Peyer's patch (tissue), 4 donors: ENCODE results near the gene INPP5A.

Source experiments
- POLR2A ChIP-seq, 2 donors: fragments of 450-650 bp; IDR thresholded peaks; one replicate each; pipeline ENCODE4 v1.5.1; 2017; ENCODE audit warnings: antibody characterized with exemption in 2 of 2, mild to moderate bottlenecking in 2 of 2, moderate library complexity in 2 of 2
- TF ChIP-seq, protein P1 (sequence below), 6 experiments: fragments of 450-650 bp in 4 of 6; fragments of 200-600 bp in 2 of 6; sonication (generic) in 1 of 6; IDR thresholded peaks; one replicate each; pipeline ENCODE4 v1.5.1; 2017 to 2019; ENCODE audit warnings: antibody characterized with exemption in 6 of 6, mild to moderate bottlenecking in 3 of 6, moderate library complexity in 1 of 6

DNA sequence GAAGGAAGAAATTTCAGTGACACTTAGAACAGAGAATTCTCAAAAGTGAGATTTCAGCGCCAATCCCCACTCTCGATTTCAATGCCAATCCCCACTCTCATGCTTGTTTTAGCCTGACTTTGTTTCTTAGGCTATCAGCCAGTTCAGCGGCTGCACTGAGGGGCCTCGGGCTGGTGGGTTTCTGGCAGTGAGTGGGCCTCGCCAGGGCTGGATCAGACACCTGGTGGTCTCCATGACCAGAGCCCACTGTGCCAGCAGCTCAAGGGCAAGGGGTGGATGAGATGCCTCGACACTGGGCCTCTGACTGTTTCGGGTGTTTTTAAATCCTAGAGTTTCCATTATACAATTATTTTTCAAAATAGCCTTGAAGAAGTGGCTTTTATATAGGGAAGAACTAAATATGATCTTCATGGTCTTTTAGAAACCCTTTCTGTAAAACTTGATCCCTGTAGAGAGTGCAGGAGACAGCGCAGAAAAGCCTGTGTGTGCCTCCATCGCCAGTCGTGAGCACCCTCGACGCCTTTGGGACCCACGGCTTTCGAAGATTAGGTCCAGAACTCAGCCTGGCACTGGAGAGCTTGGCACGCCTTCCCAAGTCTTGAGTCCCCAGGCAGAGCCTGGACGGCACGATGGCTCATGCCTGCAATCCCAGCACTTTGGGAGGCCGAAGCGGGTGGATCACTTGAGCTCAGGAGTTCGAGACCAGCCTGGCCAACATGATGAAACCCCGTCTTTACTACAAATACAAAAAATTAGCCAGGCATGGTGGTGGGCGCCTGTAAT, 76.2 kb downstream of the INPP5A start:
- TF ChIP-seq POLR2A (IDR thresholded peaks at IDR 0.05) = no peak
- TF ChIP-seq, protein P1, sequence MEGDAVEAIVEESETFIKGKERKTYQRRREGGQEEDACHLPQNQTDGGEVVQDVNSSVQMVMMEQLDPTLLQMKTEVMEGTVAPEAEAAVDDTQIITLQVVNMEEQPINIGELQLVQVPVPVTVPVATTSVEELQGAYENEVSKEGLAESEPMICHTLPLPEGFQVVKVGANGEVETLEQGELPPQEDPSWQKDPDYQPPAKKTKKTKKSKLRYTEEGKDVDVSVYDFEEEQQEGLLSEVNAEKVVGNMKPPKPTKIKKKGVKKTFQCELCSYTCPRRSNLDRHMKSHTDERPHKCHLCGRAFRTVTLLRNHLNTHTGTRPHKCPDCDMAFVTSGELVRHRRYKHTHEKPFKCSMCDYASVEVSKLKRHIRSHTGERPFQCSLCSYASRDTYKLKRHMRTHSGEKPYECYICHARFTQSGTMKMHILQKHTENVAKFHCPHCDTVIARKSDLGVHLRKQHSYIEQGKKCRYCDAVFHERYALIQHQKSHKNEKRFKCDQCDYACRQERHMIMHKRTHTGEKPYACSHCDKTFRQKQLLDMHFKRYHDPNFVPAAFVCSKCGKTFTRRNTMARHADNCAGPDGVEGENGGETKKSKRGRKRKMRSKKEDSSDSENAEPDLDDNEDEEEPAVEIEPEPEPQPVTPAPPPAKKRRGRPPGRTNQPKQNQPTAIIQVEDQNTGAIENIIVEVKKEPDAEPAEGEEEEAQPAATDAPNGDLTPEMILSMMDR (IDR thresholded peaks at IDR 0.05) = no peak
